Tibial artery (tissue), 4 donors: Measurements from ENCODE around the gene TRIM9.

Experiments used
- DNase-seq, 2 donors: peaks; one replicate each; pipeline ENCODE4 v3.0.0-alpha.2; 2019
- H3K27ac ChIP-seq, 2 donors: fragments of 200-600 bp; sonication (generic) in 1 of 2; 1 replicate in 1 of 2; 2 replicates in 1 of 2; pipeline ENCODE4 v1.5.1; 2018 to 2019; ENCODE audit warnings: mild to moderate bottlenecking in 1 of 2
- H3K27me3 ChIP-seq, 2 donors: fragments of 200-600 bp; sonication (generic) in 1 of 2; one replicate each; pipeline versions ENCODE4 v1.5.1 to v1.6.0; 2016 to 2019
- H3K36me3 ChIP-seq, 3 donors: fragments of 200-600 bp; sonication (generic) in 2 of 3; one replicate each; pipeline ENCODE4 v1.5.1; 2016 to 2019; ENCODE audit warnings: mild to moderate bottlenecking in 2 of 3
- H3K4me1 ChIP-seq, 4 donors: fragments of 200-600 bp; sonication (generic) in 2 of 4; 1 replicate in 3 of 4; 2 replicates in 1 of 4; pipeline ENCODE4 v1.5.1; 2016 to 2019
- H3K4me3 ChIP-seq, 2 donors: fragments of 200-600 bp; sonication (generic) in 1 of 2; 1 replicate in 1 of 2; 2 replicates in 1 of 2; pipeline ENCODE4 v1.5.1; 2018 to 2019; ENCODE audit warnings: mild to moderate bottlenecking in 2 of 2
- H3K9me3 ChIP-seq, 3 donors: fragments of 200-600 bp; sonication (generic) in 1 of 3; one replicate each; pipeline ENCODE4 v1.5.1; 2016 to 2019
- CTCF ChIP-seq, 2 experiments: fragments of 200-600 bp in 1 of 2; fragments of 450-650 bp in 1 of 2; IDR thresholded peaks; one replicate each; pipeline ENCODE4 v1.5.1; 2017 to 2019; ENCODE audit warnings: antibody characterized with exemption in 2 of 2, mild to moderate bottlenecking in 1 of 2, moderate library complexity in 1 of 2
- intact Hi-C: fragments of 100-400 bp; cut with DNase I; formaldehyde crosslinking; loops from one replicate; pipeline ENCODE4 v1.15.0; 2023; ENCODE audit warnings: low total_unique reads

The TRIM9 gene

DNA sequence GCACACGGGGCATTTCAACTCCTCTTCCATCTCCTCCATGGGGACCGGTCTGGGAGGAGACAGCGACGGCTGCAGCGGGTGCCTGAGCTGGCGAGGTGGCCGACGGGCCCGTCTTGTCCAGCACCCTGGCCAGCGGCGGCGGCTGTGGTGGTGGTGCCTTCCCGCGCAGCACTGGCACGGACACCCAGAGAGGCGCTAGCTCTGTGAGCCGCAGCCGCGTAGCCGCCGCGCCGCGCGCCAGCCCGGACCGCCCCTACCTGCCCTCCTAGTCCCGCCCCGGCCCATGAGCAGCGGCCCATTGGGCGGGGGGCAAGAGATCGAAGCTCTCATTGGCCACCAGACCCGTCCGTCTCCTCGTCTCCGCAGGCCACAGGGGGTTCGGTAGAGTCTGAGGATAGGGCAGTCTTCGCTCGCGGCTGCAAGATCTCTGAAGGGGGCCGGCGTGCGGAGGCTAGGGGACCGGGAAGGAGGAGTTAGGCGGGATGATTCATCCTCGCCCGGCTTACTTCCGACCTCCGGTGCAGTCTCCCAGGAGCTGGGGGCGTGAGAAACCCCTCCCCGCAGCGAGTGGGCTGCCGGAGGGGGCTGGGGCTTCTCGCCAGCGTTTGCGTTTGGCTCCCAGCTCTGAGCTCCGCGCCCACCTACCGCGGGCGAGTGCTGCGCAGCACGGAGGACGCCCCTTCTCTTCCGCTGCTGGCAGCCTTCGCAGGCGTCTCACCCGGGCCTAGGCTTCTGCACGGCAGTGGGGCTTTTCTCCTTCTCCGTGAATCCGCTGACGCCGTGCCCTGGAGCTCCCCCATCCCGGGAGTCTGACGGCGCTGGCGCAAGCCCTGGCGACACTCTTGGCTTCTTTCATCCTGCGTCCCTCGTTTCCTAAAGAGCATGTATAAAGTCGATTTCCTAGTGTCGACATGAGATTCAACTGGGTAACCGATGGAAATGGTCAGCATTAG, at the start of gene TRIM9:
TRIM9 (minus strand) TSS at position 205 of the 953 bp plus-strand sequence; CDS start at position 39, 166 bp downstream.
- no peak for TF ChIP-seq CTCF (IDR thresholded peaks at IDR 0.05)
- Histone ChIP-seq H3K9me3 (no peaks in the 10 kb centered on the region), H3K27me3 (peaks cover 6 to 39% of the 10 kb centered on the region in 2 donors), H3K4me1 (peaks cover 0 to 30% (median 23%) of the 10 kb centered on the region in 4 donors), H3K4me3 (peak within 1 kb of the TSS; percentile 50 to 65), H3K36me3 (no peaks in the 10 kb centered on the region), H3K27ac (no peak within 1 kb of the TSS)
- DNase-seq, result peak; percentile 84 to 86
- intact Hi-C loops, result no loop called here

GRCh38 chr14:51140856-51141255, 46.0 kb upstream of the TRIM9 start:
- no peaks in the 10 kb centered on the region for H3K27me3 ChIP-seq
- H3K36me3 ChIP-seq, result no peaks in the 10 kb centered on the region
- no peaks in the 10 kb centered on the region for H3K9me3 ChIP-seq
- H3K27ac ChIP-seq, result no peak overlapping the region
- DNase-seq, result no peak
- no peak for TF ChIP-seq CTCF (IDR thresholded peaks at IDR 0.05)
- no peak overlapping the region for H3K4me3 ChIP-seq
- intact Hi-C loops, result no loop called here
- H3K4me1 ChIP-seq, result no peaks in the 10 kb centered on the region

DNA sequence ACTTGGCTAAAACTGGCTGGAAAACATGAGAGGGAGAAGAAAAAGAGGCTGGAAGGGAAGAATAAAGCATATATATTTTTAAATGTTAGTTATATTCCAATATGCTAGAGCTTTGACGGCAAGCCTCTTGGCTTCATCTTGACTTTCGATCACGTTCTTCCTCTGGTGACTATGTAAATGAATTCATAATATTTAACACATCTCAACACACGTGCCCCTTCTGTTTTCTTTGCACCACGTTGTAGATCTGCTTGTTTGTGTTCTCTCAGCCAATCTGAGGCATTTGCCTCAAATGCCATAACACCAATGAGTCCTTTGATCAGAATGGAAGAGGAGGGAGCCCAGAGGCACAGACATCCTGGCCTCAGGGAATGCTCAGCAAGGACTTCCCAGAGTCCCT, 45.4 kb upstream of the TRIM9 start:
- H3K9me3 ChIP-seq, result no peaks in the 10 kb centered on the region
- H3K4me3 ChIP-seq, result no peak overlapping the region
- intact Hi-C loops, result no loop called here
- DNase-seq, result no peak
- TF ChIP-seq CTCF (IDR thresholded peaks at IDR 0.05), result no peak
- H3K4me1 ChIP-seq, result no peaks in the 10 kb centered on the region
- no peaks in the 10 kb centered on the region for H3K36me3 ChIP-seq
- no peaks in the 10 kb centered on the region for H3K27me3 ChIP-seq
- H3K27ac ChIP-seq, result no peak overlapping the region

GRCh38 chr14:51139121-51139681, 44.3 kb upstream of the TRIM9 start:
- no peak for TF ChIP-seq CTCF (IDR thresholded peaks at IDR 0.05)
- DNase-seq, result no peak
- Histone ChIP-seq H3K4me3 (no peak overlapping the region), H3K27me3 (no peaks in the 10 kb centered on the region), H3K27ac (no peak overlapping the region), H3K9me3 (no peaks in the 10 kb centered on the region), H3K36me3 (no peaks in the 10 kb centered on the region), H3K4me1 (no peaks in the 10 kb centered on the region)
- intact Hi-C loops, result no loop called here

DNA sequence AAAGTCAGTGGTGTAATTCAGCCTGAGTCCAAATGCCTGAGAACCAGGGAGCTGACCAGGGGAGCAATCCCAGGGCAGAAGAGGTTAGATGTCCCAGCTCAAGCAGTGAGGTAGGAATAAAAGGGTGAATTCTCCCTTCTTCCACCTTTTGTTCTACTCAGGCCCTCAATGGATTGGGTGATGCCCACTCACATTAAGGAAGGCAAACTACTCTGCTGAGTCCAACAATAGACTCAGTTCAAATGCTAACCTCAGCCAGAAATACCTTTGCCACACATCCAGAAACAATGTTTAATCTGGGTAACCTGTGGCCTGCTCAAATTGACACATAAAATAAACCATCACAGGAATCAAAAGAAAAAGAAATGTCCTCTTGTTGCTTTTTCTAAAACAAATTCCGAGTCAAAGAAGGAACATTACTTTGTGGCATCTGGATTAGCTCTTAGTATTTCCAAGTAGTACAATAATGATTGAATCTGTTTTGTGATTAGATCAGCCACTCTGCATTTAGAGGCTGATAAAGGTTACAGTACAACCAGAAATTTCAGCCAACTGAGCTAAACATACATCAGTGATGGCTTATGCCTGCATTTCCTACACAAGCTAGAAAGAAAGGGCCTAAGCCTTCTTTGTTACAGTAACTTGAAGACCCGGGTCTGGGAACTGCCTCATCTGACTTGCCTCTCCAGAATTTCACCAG, 43.6 kb upstream of the TRIM9 start:
- H3K9me3 ChIP-seq, result peaks cover 0 to under 1% (median 0%) of the 10 kb centered on the region in 3 donors
- H3K4me1 ChIP-seq, result no peaks in the 10 kb centered on the region
- no peak overlapping the region for H3K27ac ChIP-seq
- no peaks in the 10 kb centered on the region for H3K36me3 ChIP-seq
- no peak for TF ChIP-seq CTCF (IDR thresholded peaks at IDR 0.05)
- no peaks in the 10 kb centered on the region for H3K27me3 ChIP-seq
- DNase-seq, result no peak
- intact Hi-C loops, result no loop called here
- no peak overlapping the region for H3K4me3 ChIP-seq
